ENCODE measurements around the gene TXNL4A.

TXNL4A gene

GRCh38 chr18:79962835-79963657 lies 25.3 kb downstream of the TXNL4A start:
- peak in 1 of 2 donors; percentile 75 for DNase-seq

- DNase-seq: no peak
These were observed 26.1 kb downstream of the TXNL4A start for GRCh38 chr18:79962311-79962710.

GRCh38 chr18:79961527-79962291 lies 26.7 kb downstream of the TXNL4A start:
- no peak for DNase-seq

- no peak for DNase-seq
These were observed 27.3 kb downstream of the TXNL4A start for GRCh38 chr18:79960921-79961526.

- DNase-seq: peak in 1 of 2 donors; percentile 42
These were observed 28.1 kb downstream of the TXNL4A start for GRCh38 chr18:79960161-79960801.

GRCh38 chr18:79958981-79959380 lies 29.4 kb downstream of the TXNL4A start:
- DNase-seq: no peak

GRCh38 chr18:79956276-79956675 lies 32.1 kb downstream of the TXNL4A start:
- DNase-seq: no peak

GRCh38 chr18:79955302-79956075 lies 32.9 kb downstream of the TXNL4A start:
- DNase-seq: no peak

- no peak for DNase-seq
These were observed 33.6 kb downstream of the TXNL4A start for GRCh38 chr18:79954791-79955190.

- DNase-seq: no peak
These were observed 34.3 kb downstream of the TXNL4A start for GRCh38 chr18:79953971-79954651.

- no peak for DNase-seq
These were observed 35.3 kb downstream of the TXNL4A start for GRCh38 chr18:79952996-79953559.

GRCh38 chr18:79952456-79952995 lies 35.8 kb downstream of the TXNL4A start:
- no peak for DNase-seq

- peak; percentile 91 to 96 for DNase-seq
These were observed 36.6 kb downstream of the TXNL4A start, which contains the start of gene SLC66A2 for GRCh38 chr18:79951545-79952455. TSS of gene SLC66A2 (minus strand) at chr18:79951653. CDS start at chr18:79950926, 727 bp downstream.

- peak in 1 of 2 donors; percentile 37 for DNase-seq
These were observed 37.6 kb downstream of the TXNL4A start for GRCh38 chr18:79950515-79951341.

- DNase-seq: peak; percentile 21 to 59
These were observed 38.5 kb downstream of the TXNL4A start for GRCh38 chr18:79949697-79950487.

GRCh38 chr18:79948719-79949411 lies 39.5 kb downstream of the TXNL4A start:
- DNase-seq: no peak

Measured in CD4-positive, alpha-beta T cell treated with Interferon alpha-2 for 1 hour (primary cell).